Measurements from ENCODE around the gene PDE7B. TPM values are rescaled to one million over a fixed set of nuclear protein-coding genes. Genes with fewer than 3 reads are reported as not detected.

PDE7B gene
- total RNA-seq, 2 experiments from 2014 or later: 0.50 to 0.54 TPM

DNA sequence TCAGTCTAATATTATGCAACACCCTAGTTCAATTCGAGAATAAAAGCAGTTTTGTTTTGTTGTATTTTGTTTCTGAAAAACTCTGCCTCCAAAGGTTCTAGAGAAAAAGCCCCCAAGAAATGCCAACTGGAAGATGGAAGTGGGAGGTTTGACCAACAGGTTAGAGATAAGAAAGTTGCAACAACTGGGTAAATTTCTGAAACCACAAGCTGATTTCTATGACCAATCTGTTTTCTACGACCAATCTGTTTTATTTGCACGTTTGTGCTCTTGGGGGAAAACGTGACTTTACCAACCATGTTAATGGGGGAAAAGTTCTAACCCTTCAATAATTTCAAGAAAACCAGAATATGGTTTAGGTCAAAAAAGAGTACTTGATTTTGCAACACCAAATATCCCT lies 173.2 kb downstream of the PDE7B start:
- Mint-ChIP-seq H3K27me3 (no peaks in the 10 kb centered on the region), H3K27ac (no peak overlapping the region), H3K36me3 (no peaks in the 10 kb centered on the region), H3K4me3 (no peak overlapping the region), H3K4me1 (no peaks in the 10 kb centered on the region), H3K9me3 (no peaks in the 10 kb centered on the region)
- DNase-seq: no peak

- Mint-ChIP-seq H3K4me1 (no peaks in the 10 kb centered on the region), H3K27ac (no peak overlapping the region), H3K9me3 (no peaks in the 10 kb centered on the region), H3K27me3 (no peaks in the 10 kb centered on the region), H3K4me3 (no peak overlapping the region), H3K36me3 (no peaks in the 10 kb centered on the region)
- DNase-seq: no peak
Measured at GRCh38 chr6:136025736-136026135, 174.2 kb downstream of the PDE7B start.

- DNase-seq: no peak
- no peaks in the 10 kb centered on the region for H3K27me3 Mint-ChIP-seq
Measured at GRCh38 chr6:136030131-136030530, 178.6 kb downstream of the PDE7B start.

GRCh38 chr6:136031982-136032381 lies 180.5 kb downstream of the PDE7B start:
- Mint-ChIP-seq H3K4me3 (no peak overlapping the region), H3K4me1 (peaks cover 4% of the 10 kb centered on the region), H3K27ac (no peak overlapping the region), H3K27me3 (no peaks in the 10 kb centered on the region), H3K36me3 (no peaks in the 10 kb centered on the region), H3K9me3 (no peaks in the 10 kb centered on the region)
- DNase-seq: no peak

More at GRCh38 chr6:136030131-136030530, 178.6 kb downstream of the PDE7B start:
- Mint-ChIP-seq H3K36me3 (no peaks in the 10 kb centered on the region), H3K4me1 (peaks cover 3% of the 10 kb centered on the region), H3K9me3 (no peaks in the 10 kb centered on the region), H3K27ac (no peak overlapping the region), H3K4me3 (no peak overlapping the region)

GRCh38 chr6:136033416-136033815 lies 181.9 kb downstream of the PDE7B start:
- Mint-ChIP-seq H3K4me3 (no peak overlapping the region), H3K36me3 (no peaks in the 10 kb centered on the region), H3K27ac (no peak overlapping the region), H3K4me1 (peaks cover 14% of the 10 kb centered on the region), H3K27me3 (no peaks in the 10 kb centered on the region), H3K9me3 (no peaks in the 10 kb centered on the region)
- no peak for DNase-seq

DNA sequence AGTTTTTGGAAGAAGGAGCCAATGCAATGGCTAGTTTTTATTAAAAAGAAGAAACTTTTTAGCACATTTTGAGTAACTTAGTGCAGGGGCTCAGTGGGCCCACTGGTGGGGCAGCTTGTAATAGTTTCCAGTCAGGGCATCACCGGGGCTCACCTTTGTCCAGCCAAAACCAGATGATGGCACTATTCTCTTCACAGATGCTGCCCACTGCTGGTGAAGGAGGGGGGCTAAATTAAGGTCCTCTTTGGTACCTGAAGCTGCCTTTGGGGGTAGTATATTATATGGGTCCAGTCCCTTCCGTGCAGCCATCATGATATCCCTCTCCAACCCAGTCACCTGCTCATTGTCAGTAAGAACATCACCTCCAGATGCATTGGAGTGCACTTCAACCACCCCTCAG lies 182.9 kb downstream of the PDE7B start:
- DNase-seq: no peak
- Mint-ChIP-seq H3K36me3 (no peaks in the 10 kb centered on the region), H3K4me1 (peaks cover 14% of the 10 kb centered on the region), H3K27ac (no peak overlapping the region), H3K9me3 (no peaks in the 10 kb centered on the region), H3K4me3 (no peak overlapping the region), H3K27me3 (no peaks in the 10 kb centered on the region)

DNA sequence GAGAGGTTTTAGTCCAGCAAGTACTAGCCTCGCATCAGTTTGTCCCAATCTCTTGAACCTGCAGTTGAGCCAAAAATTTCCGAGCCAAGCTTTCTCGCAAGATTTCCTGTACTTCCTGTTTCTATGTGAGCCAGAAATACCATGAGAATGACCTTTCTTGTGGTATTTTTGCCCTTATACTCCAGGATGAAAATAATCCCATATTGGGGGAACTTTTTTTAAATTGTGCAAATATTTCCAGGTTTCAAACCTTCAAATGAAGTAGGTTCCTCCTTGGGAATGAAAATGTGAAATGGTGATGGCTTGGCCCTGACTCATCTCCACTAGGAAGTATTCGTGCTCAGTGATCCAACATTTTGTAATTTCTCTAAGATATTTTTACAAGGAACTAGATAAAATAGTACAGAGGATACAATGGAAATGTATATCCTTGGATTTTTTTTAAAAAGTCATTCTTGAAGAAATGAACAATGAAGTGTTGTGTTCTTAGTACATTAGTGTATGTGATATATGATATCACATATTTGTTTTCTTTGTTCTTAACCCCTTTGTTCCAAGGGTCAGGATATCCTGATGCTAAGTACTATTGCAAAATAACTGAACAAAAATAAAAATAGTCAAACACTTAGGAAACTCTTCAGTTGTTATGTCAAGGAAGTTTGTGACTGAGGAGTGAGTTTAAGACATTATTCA lies 184.0 kb downstream of the PDE7B start:
- no peak overlapping the region for H3K27ac Mint-ChIP-seq
- no peaks in the 10 kb centered on the region for H3K9me3 Mint-ChIP-seq
- DNase-seq: no peak
- H3K4me3 Mint-ChIP-seq: no peak overlapping the region
- no peaks in the 10 kb centered on the region for H3K36me3 Mint-ChIP-seq
- no peaks in the 10 kb centered on the region for H3K27me3 Mint-ChIP-seq
- H3K4me1 Mint-ChIP-seq: peaks cover 14% of the 10 kb centered on the region

GRCh38 chr6:136036071-136036380 lies 184.5 kb downstream of the PDE7B start:
- Mint-ChIP-seq H3K27me3 (no peaks in the 10 kb centered on the region), H3K9me3 (no peaks in the 10 kb centered on the region), H3K4me1 (peaks cover 14% of the 10 kb centered on the region), H3K4me3 (no peak overlapping the region), H3K36me3 (no peaks in the 10 kb centered on the region), H3K27ac (no peak overlapping the region)
- DNase-seq: no peak

DNA sequence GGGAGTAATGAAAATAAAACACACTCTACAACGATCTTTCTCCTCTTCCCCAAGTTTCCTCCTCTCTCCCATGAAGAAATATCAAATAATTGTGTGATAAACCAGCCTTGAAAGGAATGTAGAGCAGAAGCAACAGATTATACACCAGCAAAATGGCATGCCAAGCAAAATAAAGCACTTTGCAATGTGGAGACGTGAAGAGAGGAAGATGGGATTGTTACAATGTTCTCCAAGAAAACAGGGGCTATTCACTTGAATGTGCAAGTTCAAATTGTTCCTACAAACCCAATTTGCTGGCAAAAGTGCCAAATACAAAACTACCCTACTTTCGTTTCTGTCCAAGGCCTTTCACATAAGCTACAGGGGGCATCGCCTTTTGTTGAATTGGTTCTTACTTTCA lies 185.1 kb downstream of the PDE7B start:
- Mint-ChIP-seq H3K9me3 (no peaks in the 10 kb centered on the region), H3K27ac (no peak overlapping the region), H3K4me3 (no peak overlapping the region), H3K36me3 (no peaks in the 10 kb centered on the region), H3K4me1 (peaks cover 14% of the 10 kb centered on the region), H3K27me3 (no peaks in the 10 kb centered on the region)
- no peak for DNase-seq

- H3K36me3 Mint-ChIP-seq: no peaks in the 10 kb centered on the region
- H3K4me3 Mint-ChIP-seq: no peak overlapping the region
- DNase-seq: peak; percentile 56
- H3K9me3 Mint-ChIP-seq: no peaks in the 10 kb centered on the region
- H3K27ac Mint-ChIP-seq: peak overlapping the region; percentile 26
- no peaks in the 10 kb centered on the region for H3K27me3 Mint-ChIP-seq
- H3K4me1 Mint-ChIP-seq: peaks cover 14% of the 10 kb centered on the region
Measured at GRCh38 chr6:136037242-136037875, 185.9 kb downstream of the PDE7B start.

GRCh38 chr6:136037876-136038460 lies 186.5 kb downstream of the PDE7B start:
- Mint-ChIP-seq H3K27ac (peak overlapping the region; percentile 26), H3K4me3 (peak overlapping the region; percentile 4), H3K9me3 (no peaks in the 10 kb centered on the region), H3K27me3 (no peaks in the 10 kb centered on the region), H3K36me3 (no peaks in the 10 kb centered on the region), H3K4me1 (peaks cover 14% of the 10 kb centered on the region)
- DNase-seq: no peak

DNA sequence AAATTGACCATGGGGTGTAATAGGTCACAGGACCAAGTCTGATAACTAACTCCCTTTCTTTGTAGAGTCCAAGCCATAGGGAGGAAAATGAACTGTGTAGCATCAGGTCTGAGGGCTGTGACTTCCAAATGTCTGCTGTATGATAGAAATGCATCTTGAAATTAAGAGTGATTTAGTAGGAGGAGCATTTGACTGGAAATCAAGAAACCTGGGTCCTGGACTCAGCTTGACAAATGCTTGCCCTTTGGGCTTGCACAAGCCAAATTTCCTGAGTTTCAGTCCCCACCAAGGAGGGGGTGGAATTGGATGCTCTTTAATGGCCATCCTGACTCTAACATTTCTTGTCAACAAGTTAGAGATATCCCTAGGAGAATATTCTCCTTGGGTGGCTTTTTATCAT lies 187.0 kb downstream of the PDE7B start:
- peaks cover 13% of the 10 kb centered on the region for H3K4me1 Mint-ChIP-seq
- no peaks in the 10 kb centered on the region for H3K36me3 Mint-ChIP-seq
- no peak overlapping the region for H3K27ac Mint-ChIP-seq
- no peak overlapping the region for H3K4me3 Mint-ChIP-seq
- H3K27me3 Mint-ChIP-seq: no peaks in the 10 kb centered on the region
- DNase-seq: no peak
- H3K9me3 Mint-ChIP-seq: no peaks in the 10 kb centered on the region

- Mint-ChIP-seq H3K9me3 (no peaks in the 10 kb centered on the region), H3K27ac (no peak overlapping the region), H3K36me3 (no peaks in the 10 kb centered on the region), H3K27me3 (no peaks in the 10 kb centered on the region), H3K4me3 (no peak overlapping the region), H3K4me1 (peaks cover 11% of the 10 kb centered on the region)
- DNase-seq: no peak
Measured at GRCh38 chr6:136039185-136039584, 187.7 kb downstream of the PDE7B start.

DNA sequence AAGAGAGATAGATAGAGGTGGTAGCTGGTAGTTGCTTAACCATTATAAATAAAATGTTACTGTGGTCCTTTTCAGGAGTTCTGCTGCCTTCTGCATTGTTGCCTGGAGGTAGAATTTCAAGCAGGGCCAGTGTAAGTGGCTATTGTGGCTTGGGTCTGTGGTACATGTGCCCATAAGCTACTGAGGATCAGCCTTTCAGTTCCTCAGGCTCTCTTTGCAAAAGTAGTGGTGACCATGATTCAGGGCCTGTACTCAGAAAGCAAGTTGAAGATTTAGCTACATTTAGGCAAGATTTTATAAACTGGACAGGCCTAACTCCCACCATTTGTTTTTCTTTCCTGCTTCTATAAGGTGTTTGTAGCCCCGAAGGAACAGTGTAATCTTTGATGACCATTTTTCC lies 199.0 kb downstream of the PDE7B start:
- Mint-ChIP-seq H3K27ac (no peak overlapping the region), H3K27me3 (no peaks in the 10 kb centered on the region), H3K4me3 (no peak overlapping the region), H3K36me3 (no peaks in the 10 kb centered on the region), H3K4me1 (peaks cover 13% of the 10 kb centered on the region), H3K9me3 (no peaks in the 10 kb centered on the region)
- no peak for DNase-seq

GRCh38 chr6:136051140-136051775 lies 199.8 kb downstream of the PDE7B start:
- H3K36me3 Mint-ChIP-seq: no peaks in the 10 kb centered on the region
- H3K9me3 Mint-ChIP-seq: no peaks in the 10 kb centered on the region
- DNase-seq: no peak
- H3K4me1 Mint-ChIP-seq: peaks cover 13% of the 10 kb centered on the region
- H3K27me3 Mint-ChIP-seq: no peaks in the 10 kb centered on the region
- H3K4me3 Mint-ChIP-seq: no peak overlapping the region
- H3K27ac Mint-ChIP-seq: peak overlapping the region; percentile 21

Measured in activated naive CD8-positive, alpha-beta T cell treated with anti-CD3 and anti-CD28 coated beads for 36 hours (primary cell).